HG03565 (cell line): ENCODE measurements around the gene BTBD2.

Source experiments
- ATAC-seq: cut with Tn5 transposase; IDR thresholded peaks from one replicate; pipeline ENCODE4 v1.9.1; 2021; ENCODE audit warnings: mild to moderate bottlenecking, moderate library complexity; ENCODE audit not compliant: unreplicated experiment

BTBD2 gene

GRCh38 chr19:2050991-2051772 lies 35.7 kb upstream of the BTBD2 start, which contains the start of gene MKNK2:
Gene MKNK2, minus strand, starts transcription at chr19:2051244. Its CDS starts 393 bp downstream, at chr19:2050851.
- peak; percentile 42 for ATAC-seq

GRCh38 chr19:2050349-2050990 lies 35.0 kb upstream of the BTBD2 start:
- ATAC-seq, result no peak

- ATAC-seq, result no peak
Observed at GRCh38 chr19:2049741-2050348, 34.3 kb upstream of the BTBD2 start.

GRCh38 chr19:2048959-2049740 lies 33.6 kb upstream of the BTBD2 start:
- no peak for ATAC-seq

GRCh38 chr19:2048104-2048958 lies 32.8 kb upstream of the BTBD2 start:
- ATAC-seq, result no peak

GRCh38 chr19:2047449-2048103 lies 32.1 kb upstream of the BTBD2 start:
- ATAC-seq, result no peak

GRCh38 chr19:2047076-2047448 lies 31.5 kb upstream of the BTBD2 start:
- no peak for ATAC-seq

- ATAC-seq, result no peak
Observed at GRCh38 chr19:2046046-2046907, 30.8 kb upstream of the BTBD2 start.

- ATAC-seq, result no peak
Observed at GRCh38 chr19:2045501-2046045, 30.1 kb upstream of the BTBD2 start.

- no peak for ATAC-seq
Observed at GRCh38 chr19:2044709-2045500, 29.4 kb upstream of the BTBD2 start.

GRCh38 chr19:2043961-2044708 lies 28.6 kb upstream of the BTBD2 start:
- no peak for ATAC-seq

- ATAC-seq, result no peak
Observed at GRCh38 chr19:2043251-2043641, 27.7 kb upstream of the BTBD2 start.

GRCh38 chr19:2042485-2043250 lies 27.2 kb upstream of the BTBD2 start:
- no peak for ATAC-seq

GRCh38 chr19:2041683-2042484 lies 26.4 kb upstream of the BTBD2 start:
- ATAC-seq, result peak; percentile 60

- ATAC-seq, result no peak
Observed at GRCh38 chr19:2041433-2041682, 25.8 kb upstream of the BTBD2 start.
